H9 (cell line): ENCODE measurements around the gene ORMDL1. TPM values are rescaled to one million over a fixed set of nuclear protein-coding genes. Genes with fewer than 3 reads are reported as not detected.

Experiments used
- DNase-seq: peaks from one replicate; pipeline ENCODE4 v3.0.0-alpha.2; 2017
- H2AFZ ChIP-seq: one replicate; pipeline ENCODE4 v1.6.1; 2013; ENCODE audit warnings: mild to moderate bottlenecking, low read length, control low read depth, moderate library complexity
- H2AK5ac ChIP-seq: 2 replicates; pipeline ENCODE4 v1.6.1; 2013; ENCODE audit warnings: low read length, control low read depth, mixed read lengths; ENCODE audit not compliant: insufficient read length
- H2BK120ac ChIP-seq: one replicate; pipeline ENCODE4 v1.6.1; 2013; ENCODE audit warnings: low read depth, mild to moderate bottlenecking, low read length, control low read depth, inconsistent platforms; ENCODE audit not compliant: poor library complexity, severe bottlenecking
- H2BK12ac ChIP-seq: 2 replicates; pipeline ENCODE4 v1.6.1; 2013; ENCODE audit warnings: low read length, control low read depth, mixed read lengths, low read depth; ENCODE audit not compliant: insufficient read length
- H2BK15ac ChIP-seq: 2 replicates; pipeline ENCODE4 v1.6.1; 2013; ENCODE audit warnings: low read depth, low read length, control low read depth
- H2BK20ac ChIP-seq: one replicate; pipeline ENCODE4 v1.6.1; 2013; ENCODE audit warnings: low read depth, mild to moderate bottlenecking, low read length, control low read depth, inconsistent platforms; ENCODE audit not compliant: poor library complexity, severe bottlenecking
- H2BK5ac ChIP-seq: 2 replicates; pipeline ENCODE4 v1.6.1; 2013; ENCODE audit warnings: low read length, control low read depth, mixed read lengths; ENCODE audit not compliant: insufficient read length
- H3K14ac ChIP-seq: 2 replicates; pipeline ENCODE4 v1.6.1; 2013; ENCODE audit warnings: low read length, control low read depth; ENCODE audit not compliant: insufficient read depth
- H3K18ac ChIP-seq: 2 replicates; pipeline ENCODE4 v1.6.1; 2013; ENCODE audit warnings: low read depth, mild to moderate bottlenecking, mixed read lengths, low read length, control low read depth; ENCODE audit not compliant: insufficient read length
- H3K23ac ChIP-seq: 2 replicates; pipeline ENCODE4 v1.6.1; 2013; ENCODE audit warnings: low read length, control low read depth, mixed read lengths, low read depth; ENCODE audit not compliant: insufficient read length
- H3K23me2 ChIP-seq: 2 replicates; pipeline ENCODE4 v1.6.1; 2013; ENCODE audit warnings: low read depth, mild to moderate bottlenecking, mixed read lengths, low read length, control low read depth; ENCODE audit not compliant: insufficient read length, poor library complexity, severe bottlenecking
- H3K27ac ChIP-seq: 2 replicates; pipeline ENCODE4 v1.5.1; 2013; ENCODE audit warnings: low read length, control low read depth, mixed read lengths, low read depth; ENCODE audit not compliant: insufficient read length
- H3K27me3 ChIP-seq: 2 replicates; pipeline ENCODE4 v1.6.1; 2013; ENCODE audit warnings: low read length, control low read depth, inconsistent platforms; ENCODE audit not compliant: insufficient read depth
- H3K4ac ChIP-seq: 2 replicates; pipeline ENCODE4 v1.6.1; 2013; ENCODE audit warnings: low read depth, mild to moderate bottlenecking, control low read depth, inconsistent platforms, low read length, moderate library complexity
- H3K4me1 ChIP-seq: 2 replicates; pipeline ENCODE4 v1.6.1; 2013; ENCODE audit warnings: low read length, control low read depth, inconsistent platforms; ENCODE audit not compliant: insufficient read depth
- H3K4me2 ChIP-seq: 2 replicates; pipeline ENCODE4 v1.6.1; 2013; ENCODE audit warnings: low read length, control low read depth, mixed read lengths; ENCODE audit not compliant: insufficient read length, insufficient read depth
- H3K56ac ChIP-seq: 2 replicates; pipeline ENCODE4 v1.6.1; 2013; ENCODE audit warnings: low read depth, mild to moderate bottlenecking, mixed read lengths, low read length, control low read depth; ENCODE audit not compliant: insufficient read length
- H3K79me1 ChIP-seq: 2 replicates; pipeline ENCODE4 v1.6.1; 2013; ENCODE audit warnings: low read depth, mild to moderate bottlenecking, moderate library complexity, low read length, control low read depth, inconsistent platforms; ENCODE audit not compliant: insufficient read depth, poor library complexity, severe bottlenecking
- H3K79me2 ChIP-seq: 2 replicates; pipeline ENCODE4 v1.6.1; 2013; ENCODE audit warnings: low read length, control low read depth, inconsistent platforms; ENCODE audit not compliant: insufficient read depth
- H3K9ac ChIP-seq: 2 replicates; pipeline ENCODE4 v1.6.1; 2013; ENCODE audit warnings: low read length, control low read depth, mixed read lengths; ENCODE audit not compliant: insufficient read length; ENCODE audit errors: extremely low read depth
- H3K9me3 ChIP-seq: one replicate; pipeline ENCODE4 v1.6.1; 2013; ENCODE audit warnings: low read depth, low read length, inconsistent platforms; ENCODE audit not compliant: control insufficient read depth
- H3T11ph ChIP-seq: one replicate; pipeline ENCODE4 v1.6.1; 2013; ENCODE audit warnings: mild to moderate bottlenecking, low read length, control low read depth, inconsistent platforms
- H4K20me1 ChIP-seq: one replicate; pipeline ENCODE4 v1.6.1; 2013; ENCODE audit not compliant: control insufficient read depth, insufficient read length, insufficient read depth
- H4K5ac ChIP-seq: 2 replicates; pipeline ENCODE4 v1.6.1; 2013; ENCODE audit warnings: low read depth, mild to moderate bottlenecking, mixed read lengths, low read length, control low read depth; ENCODE audit not compliant: insufficient read length
- H4K8ac ChIP-seq: replicated peaks from 2 replicates; pipeline ENCODE4 v1.6.1; 2013; ENCODE audit warnings: low read length, control low read depth, mixed read lengths, low read depth; ENCODE audit not compliant: insufficient read length
- H4K91ac ChIP-seq: 2 replicates; pipeline ENCODE4 v1.6.1; 2013; ENCODE audit warnings: low read depth, mild to moderate bottlenecking, moderate library complexity, mixed read lengths, low read length, control low read depth; ENCODE audit not compliant: insufficient read length
- H3K27ac Mint-ChIP-seq, 3 experiments: 2 replicates in 2 of 3; 3 replicates in 1 of 3; pipeline ENCODE4 v1.8.0; 2020 to 2021; ENCODE audit warnings: mixed read lengths in 3 of 3, mild to moderate bottlenecking in 1 of 3, moderate library complexity in 1 of 3
- H3K27me3 Mint-ChIP-seq: 2 replicates; pipeline ENCODE4 v1.8.0; 2021; ENCODE audit warnings: low read depth, mild to moderate bottlenecking, moderate library complexity, mixed read lengths
- H3K36me3 Mint-ChIP-seq, 3 experiments: 2 replicates in 2 of 3; 3 replicates in 1 of 3; pipeline ENCODE4 v1.8.0; 2020 to 2021; ENCODE audit warnings: low read depth in 3 of 3, mixed read lengths in 3 of 3; ENCODE audit not compliant: insufficient read depth in 1 of 3
- H3K4me1 Mint-ChIP-seq, 2 experiments: 2 replicates each; pipeline ENCODE4 v1.8.0; 2020; ENCODE audit warnings: mixed read lengths in 2 of 2
- H3K4me3 Mint-ChIP-seq, 2 experiments: 2 replicates in 1 of 2; 3 replicates in 1 of 2; pipeline ENCODE4 v1.8.0; 2020 to 2021; ENCODE audit warnings: mild to moderate bottlenecking in 2 of 2, mixed read lengths in 2 of 2, moderate library complexity in 1 of 2
- H3K9me3 Mint-ChIP-seq, 2 experiments: 2 replicates in 1 of 2; 3 replicates in 1 of 2; pipeline ENCODE4 v1.8.0; 2020; ENCODE audit warnings: mild to moderate bottlenecking in 2 of 2, mixed read lengths in 2 of 2, moderate library complexity in 1 of 2
- WGBS: extraction: QIAGEN DNeasy Blood & Tissue Kit; methylation state at CpG from one replicate; pipeline ENCODE4 v1.1.7; 2013; ENCODE audit warnings: missing lambda C conversion rate, low lambda C conversion rate, mixed read lengths; ENCODE audit not compliant: insufficient read length; ENCODE audit errors: extremely low coverage; 5-methylcytosine and 5-hydroxymethylcytosine counted together
- total RNA-seq: library from RNA; stranded (reverse); gene quantifications from 2 replicates; pipeline ENCODE4 v1.2.1, GENCODE V29; 2021
- TF ChIP-seq, protein P1 (sequence below): fragments of 200-600 bp; sonication (generic); conservative IDR thresholded peaks from 3 replicates; pipeline ENCODE4 v1.8.0; 2021; ENCODE audit warnings: antibody characterized with exemption, mild to moderate bottlenecking

ORMDL1 gene
- total RNA-seq, 1 experiment from 2014 or later, result 59.7 TPM

DNA sequence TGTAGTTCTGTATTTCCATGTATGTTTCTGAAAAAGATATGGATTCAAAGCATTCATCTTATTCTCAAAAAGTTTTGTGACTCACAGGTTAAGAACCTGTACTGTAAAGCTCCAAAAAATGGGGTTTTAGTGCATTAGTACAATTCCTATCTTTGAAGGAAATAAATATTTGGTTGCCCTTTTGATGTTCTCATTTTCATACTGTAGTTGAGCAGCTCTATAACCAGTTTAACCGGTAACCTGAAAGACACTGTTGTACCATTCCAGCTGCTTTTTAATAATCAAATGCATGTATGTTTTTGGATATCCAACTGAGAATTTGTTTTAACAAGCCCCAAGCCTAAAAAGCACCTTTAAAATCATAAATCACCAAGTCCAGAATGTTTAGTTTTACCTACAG, 11.9 kb downstream of the ORMDL1 start:
- Histone ChIP-seq H4K20me1 (no peaks in the 10 kb centered on the region), H3K9ac (no peak overlapping the region), H3K4me2 (no peak overlapping the region), H2AFZ (no peak overlapping the region), H3K4me1 (no peaks in the 10 kb centered on the region), H4K8ac (no peak overlapping the region), H3K23me2 (no peaks in the 10 kb centered on the region), H3K23ac (no peak overlapping the region), H2BK15ac (no peak overlapping the region), H2BK12ac (no peak overlapping the region), H3K56ac (no peak overlapping the region), H3K79me1 (no peaks in the 10 kb centered on the region), H4K91ac (no peak overlapping the region), H3K18ac (no peak overlapping the region), H2BK120ac (no peak overlapping the region), H2AK5ac (no peak overlapping the region), H3T11ph (no peak overlapping the region), H2BK20ac (no peak overlapping the region), H3K4ac (no peak overlapping the region), H3K14ac (no peak overlapping the region), H3K9me3 (no peaks in the 10 kb centered on the region), H2BK5ac (no peak overlapping the region), H3K27ac (no peak overlapping the region), H3K27me3 (no peaks in the 10 kb centered on the region; the same call in 1 of the 2 replicates), H4K5ac (no peak overlapping the region), H3K79me2 (no peaks in the 10 kb centered on the region)
- TF ChIP-seq, protein P1, sequence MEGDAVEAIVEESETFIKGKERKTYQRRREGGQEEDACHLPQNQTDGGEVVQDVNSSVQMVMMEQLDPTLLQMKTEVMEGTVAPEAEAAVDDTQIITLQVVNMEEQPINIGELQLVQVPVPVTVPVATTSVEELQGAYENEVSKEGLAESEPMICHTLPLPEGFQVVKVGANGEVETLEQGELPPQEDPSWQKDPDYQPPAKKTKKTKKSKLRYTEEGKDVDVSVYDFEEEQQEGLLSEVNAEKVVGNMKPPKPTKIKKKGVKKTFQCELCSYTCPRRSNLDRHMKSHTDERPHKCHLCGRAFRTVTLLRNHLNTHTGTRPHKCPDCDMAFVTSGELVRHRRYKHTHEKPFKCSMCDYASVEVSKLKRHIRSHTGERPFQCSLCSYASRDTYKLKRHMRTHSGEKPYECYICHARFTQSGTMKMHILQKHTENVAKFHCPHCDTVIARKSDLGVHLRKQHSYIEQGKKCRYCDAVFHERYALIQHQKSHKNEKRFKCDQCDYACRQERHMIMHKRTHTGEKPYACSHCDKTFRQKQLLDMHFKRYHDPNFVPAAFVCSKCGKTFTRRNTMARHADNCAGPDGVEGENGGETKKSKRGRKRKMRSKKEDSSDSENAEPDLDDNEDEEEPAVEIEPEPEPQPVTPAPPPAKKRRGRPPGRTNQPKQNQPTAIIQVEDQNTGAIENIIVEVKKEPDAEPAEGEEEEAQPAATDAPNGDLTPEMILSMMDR, result no peak
- WGBS, result no CpG with 5 or more reads among the region's 1 CpG
- H3K9me3 Mint-ChIP-seq, result no peaks in the 10 kb centered on the region
- no peaks in the 10 kb centered on the region for H3K4me1 Mint-ChIP-seq
- H3K27me3 Mint-ChIP-seq, result no peaks in the 10 kb centered on the region
- peaks cover 14 to 59% (median 41%) of the 10 kb centered on the region in 3 experiments; a peak in 6 of 7 replicates for H3K36me3 Mint-ChIP-seq
- no peak overlapping the region for H3K4me3 Mint-ChIP-seq
- H3K27ac Mint-ChIP-seq, result no peak overlapping the region
- no peak for DNase-seq
